Peyer's patch (tissue), 4 donors: ENCODE data around the gene CSRP1.

Source experiments
- POLR2A ChIP-seq, 2 donors: fragments of 450-650 bp; IDR thresholded peaks; one replicate each; pipeline ENCODE4 v1.5.1; 2017; ENCODE audit warnings: antibody characterized with exemption in 2 of 2, mild to moderate bottlenecking in 2 of 2, moderate library complexity in 2 of 2
- TF ChIP-seq, protein P1 (sequence below), 6 experiments: fragments of 450-650 bp in 4 of 6; fragments of 200-600 bp in 2 of 6; sonication (generic) in 1 of 6; IDR thresholded peaks; one replicate each; pipeline ENCODE4 v1.5.1; 2017 to 2019; ENCODE audit warnings: antibody characterized with exemption in 6 of 6, mild to moderate bottlenecking in 3 of 6, moderate library complexity in 1 of 6

DNA sequence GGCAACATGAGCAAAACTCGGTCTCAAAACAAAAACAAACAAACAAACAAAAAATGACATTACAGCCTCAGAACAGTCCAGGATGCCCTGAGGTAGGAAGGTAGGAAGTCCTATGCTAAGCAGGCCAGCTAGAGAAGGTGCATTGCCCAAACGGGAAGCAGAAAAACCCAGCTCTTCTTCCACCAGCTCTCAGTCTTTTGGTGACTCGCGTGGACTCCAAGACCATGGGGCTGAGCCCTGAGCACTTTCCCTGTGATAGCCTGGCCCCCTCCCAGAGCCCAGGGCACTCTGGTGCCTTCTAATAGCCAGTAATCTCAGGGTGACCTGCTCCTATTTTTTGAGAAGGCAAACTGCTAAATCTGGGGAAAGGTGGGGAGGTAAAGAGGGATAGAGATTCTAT is 54.1 kb downstream of the CSRP1 start:
- TF ChIP-seq, protein P1, sequence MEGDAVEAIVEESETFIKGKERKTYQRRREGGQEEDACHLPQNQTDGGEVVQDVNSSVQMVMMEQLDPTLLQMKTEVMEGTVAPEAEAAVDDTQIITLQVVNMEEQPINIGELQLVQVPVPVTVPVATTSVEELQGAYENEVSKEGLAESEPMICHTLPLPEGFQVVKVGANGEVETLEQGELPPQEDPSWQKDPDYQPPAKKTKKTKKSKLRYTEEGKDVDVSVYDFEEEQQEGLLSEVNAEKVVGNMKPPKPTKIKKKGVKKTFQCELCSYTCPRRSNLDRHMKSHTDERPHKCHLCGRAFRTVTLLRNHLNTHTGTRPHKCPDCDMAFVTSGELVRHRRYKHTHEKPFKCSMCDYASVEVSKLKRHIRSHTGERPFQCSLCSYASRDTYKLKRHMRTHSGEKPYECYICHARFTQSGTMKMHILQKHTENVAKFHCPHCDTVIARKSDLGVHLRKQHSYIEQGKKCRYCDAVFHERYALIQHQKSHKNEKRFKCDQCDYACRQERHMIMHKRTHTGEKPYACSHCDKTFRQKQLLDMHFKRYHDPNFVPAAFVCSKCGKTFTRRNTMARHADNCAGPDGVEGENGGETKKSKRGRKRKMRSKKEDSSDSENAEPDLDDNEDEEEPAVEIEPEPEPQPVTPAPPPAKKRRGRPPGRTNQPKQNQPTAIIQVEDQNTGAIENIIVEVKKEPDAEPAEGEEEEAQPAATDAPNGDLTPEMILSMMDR (IDR thresholded peaks at IDR 0.05): no peak
- TF ChIP-seq POLR2A (IDR thresholded peaks at IDR 0.05): no peak
